Left renal cortex interstitium (tissue), 4 donors: Measurements from ENCODE around the gene PRKG2. TPM values are rescaled to one million over a fixed set of nuclear protein-coding genes. Genes with fewer than 3 reads are reported as not detected.

Experiments used
- DNase-seq, 4 donors: peaks; one replicate each; pipeline ENCODE4 v3.0.0-alpha.2; 2013; ENCODE audit warnings: low read depth in 4 of 4, low spot score in 2 of 4, missing footprints in 1 of 4
- polyA plus RNA-seq, 4 donors: library from polyadenylated mRNA; unstranded; fragments of 120-200 nt; gene quantifications; one replicate each; pipeline ENCODE4 v1.2.1, GENCODE V29; 2013; ENCODE audit not compliant: insufficient read length in 4 of 4

PRKG2 gene
- polyA plus RNA-seq, 4 donors = 0.79 to 1.6 (median 1.5) TPM

DNA sequence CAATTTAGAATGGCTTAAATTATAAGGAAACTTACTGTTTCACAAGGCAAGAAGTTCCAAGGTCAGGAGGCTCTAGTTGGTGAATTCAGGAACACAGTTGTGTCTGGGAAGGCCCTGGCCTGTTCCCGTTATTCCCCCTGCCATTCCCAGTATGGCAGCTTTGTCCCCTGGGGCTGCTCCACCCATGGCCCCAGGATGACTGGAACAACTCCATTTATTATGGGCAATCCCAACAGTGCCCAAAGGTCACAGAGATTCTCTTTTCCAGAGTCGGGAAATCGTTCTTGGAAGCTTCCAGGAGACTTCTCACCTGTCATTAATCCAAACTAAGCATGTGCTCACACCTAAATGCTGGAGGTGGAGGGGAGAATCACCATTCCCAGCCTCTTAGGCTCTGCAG is 2.8 kb upstream of the PRKG2 start:
- no peak for DNase-seq

DNA sequence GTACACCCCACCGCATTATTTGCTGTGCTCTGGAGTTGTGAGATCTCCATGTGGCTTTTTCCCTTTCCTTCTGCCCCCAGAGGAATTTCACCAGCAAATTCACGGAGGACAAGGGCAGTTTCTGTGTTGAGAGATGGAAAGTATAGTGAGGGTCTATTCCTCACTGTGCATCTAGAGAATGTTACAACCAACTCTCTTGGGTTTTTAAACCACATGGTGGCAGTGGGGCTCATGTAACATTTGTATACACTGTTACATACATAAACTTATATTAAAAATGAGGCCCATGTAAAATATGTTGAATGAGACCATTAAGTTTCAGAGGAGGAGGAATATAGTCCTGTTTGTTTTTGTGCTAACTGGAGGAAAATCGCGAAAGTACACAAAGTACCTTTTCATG is 909 bp upstream of the PRKG2 start:
- peak in 1 of 4 donors; percentile 4 for DNase-seq

DNA sequence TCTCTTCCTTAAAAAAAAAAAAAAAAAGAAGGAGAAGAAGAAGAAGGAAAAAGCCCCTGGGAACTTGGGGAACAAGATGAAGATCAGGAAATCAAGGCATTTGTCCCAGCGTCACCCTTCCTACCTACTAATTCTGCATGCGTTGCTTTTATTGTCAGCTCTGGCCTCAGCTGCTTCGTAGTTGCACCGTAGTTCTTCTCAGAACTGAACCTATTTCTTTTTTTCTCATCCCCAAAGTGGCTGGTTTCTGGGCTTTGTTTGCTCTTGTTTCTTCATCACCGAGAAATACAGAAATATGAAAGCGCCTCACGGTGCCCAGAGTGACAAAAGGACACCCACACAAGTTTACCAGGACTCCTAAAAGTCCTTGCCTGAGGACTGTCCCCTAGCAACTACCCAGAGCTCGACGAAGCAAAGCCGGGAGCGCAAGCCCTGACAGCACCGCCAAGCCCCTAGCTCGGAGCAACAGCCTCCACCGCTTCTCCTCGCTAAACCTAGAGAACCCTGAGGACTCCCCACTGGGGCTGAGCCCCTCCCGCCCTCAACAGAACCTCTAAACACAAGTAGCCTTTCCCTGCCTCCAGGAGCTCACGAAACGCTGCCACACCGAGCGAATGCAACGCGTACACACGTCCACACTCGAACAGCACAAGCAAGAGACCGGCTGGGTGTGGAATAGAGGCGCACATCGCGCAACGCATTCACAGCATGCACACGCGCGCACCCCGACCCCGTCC is 710 bp downstream of the PRKG2 start:
- peak in 2 of 4 donors; percentile 13 to 19 for DNase-seq

DNA sequence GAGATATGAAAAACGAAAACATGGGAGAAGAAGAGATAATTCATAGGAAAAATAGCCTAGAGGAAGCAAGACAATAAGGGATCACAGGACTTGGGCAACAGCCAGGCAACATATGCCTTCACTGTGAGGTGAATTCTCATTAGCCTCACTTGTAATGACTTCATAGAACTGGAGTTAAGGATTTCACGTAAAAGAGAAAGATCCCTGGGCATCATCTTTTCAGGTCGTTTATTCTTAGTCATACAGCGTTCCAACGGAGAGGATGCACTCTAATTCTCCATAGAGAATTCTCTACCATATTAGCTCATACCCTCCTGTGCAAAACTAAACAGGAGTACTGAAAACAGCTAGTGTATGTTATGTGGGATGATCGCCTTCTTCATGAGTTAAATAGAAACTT is 1.4 kb downstream of the PRKG2 start:
- no peak for DNase-seq

DNA sequence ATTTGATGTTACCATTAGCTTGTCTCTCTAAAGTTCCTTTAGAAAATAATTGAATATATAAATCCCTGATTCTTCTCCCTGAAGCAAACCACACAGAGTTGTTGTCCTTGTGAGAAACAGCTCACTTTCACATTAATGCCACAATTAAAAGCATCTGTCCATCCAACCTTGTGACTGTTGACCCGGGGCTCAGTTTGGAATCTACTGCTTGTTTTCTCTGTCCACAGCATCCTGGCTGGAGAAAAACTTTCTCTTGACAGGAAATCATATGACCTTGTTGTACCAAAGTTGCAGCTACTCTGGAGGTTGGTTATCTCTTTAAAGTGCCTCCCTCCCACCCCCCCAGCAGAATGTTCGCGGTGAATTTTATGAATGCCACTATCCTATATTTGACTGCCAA is 3.1 kb downstream of the PRKG2 start:
- no peak for DNase-seq

DNA sequence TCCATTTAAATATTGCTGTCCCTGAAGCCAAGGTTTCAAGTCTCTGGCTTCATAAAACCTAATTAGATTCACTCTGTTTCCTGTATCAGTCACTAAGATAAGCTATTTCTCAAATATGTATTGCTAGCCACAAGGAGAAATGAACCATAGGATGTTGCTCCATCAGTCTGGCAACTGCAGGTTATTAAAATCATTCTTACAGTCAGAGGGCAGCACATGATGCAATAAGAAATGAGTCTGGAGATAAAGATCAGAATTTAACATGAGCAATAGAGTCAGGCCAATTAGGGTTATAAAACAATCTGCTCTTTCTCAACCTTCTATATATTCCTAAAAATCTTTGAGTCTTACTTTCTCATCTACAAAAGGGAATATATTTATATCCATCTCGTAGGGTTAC is 7.2 kb downstream of the PRKG2 start:
- DNase-seq = no peak

DNA sequence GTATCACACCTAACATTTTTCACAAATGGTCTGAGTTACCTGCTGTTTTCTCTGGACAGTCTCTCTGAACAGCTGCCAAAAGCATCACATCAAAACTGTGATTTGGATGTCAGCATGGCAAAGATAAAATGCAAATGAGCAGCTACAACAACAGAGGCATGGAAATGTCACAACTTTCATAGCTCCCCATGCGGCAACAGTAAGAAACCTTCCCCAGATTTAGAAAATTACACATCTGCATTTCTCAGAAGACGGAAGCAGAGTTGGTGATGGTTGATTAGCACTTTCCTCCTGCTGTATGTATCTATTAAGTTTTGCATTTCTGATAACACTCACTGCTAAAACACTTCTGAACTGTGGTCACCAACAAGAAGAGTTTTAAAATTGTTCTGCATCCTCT is 9.7 kb downstream of the PRKG2 start:
- DNase-seq = no peak

DNA sequence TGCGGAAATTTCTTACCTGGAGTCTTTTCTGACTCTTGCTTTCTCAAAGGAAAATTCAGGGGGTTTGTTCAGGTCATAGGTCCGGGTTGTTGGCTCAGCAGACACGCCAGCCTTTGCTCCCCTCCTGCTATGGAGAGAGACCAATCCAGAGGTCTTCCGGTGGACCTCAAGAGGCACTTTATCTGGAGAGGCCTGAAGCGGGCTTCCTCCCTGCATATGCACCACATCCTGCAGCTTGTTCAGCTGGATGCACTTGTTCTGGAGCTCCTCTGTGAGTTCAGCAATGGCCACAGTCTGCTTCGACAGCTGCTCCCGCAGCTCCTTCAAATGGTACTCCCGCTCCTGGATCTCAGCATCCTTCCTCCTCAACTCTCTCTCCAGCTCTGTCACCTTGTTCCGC is 10.5 kb downstream of the PRKG2 start:
- no peak for DNase-seq

DNA sequence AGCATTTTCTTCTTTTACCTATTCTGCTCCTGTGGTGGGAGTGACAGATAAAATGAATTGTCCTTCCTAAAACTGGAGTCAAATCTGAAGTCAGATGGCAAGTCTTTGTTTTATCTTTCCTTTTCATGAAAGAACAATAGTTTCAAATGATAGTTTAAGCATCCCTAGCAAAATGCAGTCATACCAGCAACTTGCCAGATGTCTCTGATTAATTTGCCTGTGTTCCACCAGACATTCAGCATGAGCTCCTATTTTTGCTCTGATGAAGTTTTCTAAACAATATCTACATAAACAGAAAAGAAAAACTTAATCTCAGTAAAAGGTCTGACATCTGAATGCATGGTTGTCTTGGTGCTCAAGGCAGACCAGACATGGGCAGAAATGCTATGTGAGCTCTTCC is 15.2 kb downstream of the PRKG2 start:
- DNase-seq = no peak

DNA sequence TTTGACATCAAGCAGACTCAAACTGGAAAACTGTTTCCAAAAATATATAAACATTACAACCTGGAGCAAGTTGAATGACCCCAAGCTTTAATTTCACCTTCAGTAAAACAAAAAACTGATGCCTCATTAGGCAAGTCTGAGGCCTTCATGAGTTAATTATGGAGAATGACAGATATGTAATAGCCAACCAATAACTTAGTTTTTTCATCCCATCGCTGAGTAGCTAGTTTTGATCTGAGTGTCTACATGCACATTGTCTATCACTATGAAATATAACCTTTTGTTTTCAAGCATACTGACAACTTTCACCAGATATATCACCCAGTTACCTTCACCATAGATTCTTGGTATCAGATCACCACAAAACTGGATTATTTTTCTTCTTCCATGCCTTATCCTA is 16.4 kb downstream of the PRKG2 start:
- DNase-seq = no peak

DNA sequence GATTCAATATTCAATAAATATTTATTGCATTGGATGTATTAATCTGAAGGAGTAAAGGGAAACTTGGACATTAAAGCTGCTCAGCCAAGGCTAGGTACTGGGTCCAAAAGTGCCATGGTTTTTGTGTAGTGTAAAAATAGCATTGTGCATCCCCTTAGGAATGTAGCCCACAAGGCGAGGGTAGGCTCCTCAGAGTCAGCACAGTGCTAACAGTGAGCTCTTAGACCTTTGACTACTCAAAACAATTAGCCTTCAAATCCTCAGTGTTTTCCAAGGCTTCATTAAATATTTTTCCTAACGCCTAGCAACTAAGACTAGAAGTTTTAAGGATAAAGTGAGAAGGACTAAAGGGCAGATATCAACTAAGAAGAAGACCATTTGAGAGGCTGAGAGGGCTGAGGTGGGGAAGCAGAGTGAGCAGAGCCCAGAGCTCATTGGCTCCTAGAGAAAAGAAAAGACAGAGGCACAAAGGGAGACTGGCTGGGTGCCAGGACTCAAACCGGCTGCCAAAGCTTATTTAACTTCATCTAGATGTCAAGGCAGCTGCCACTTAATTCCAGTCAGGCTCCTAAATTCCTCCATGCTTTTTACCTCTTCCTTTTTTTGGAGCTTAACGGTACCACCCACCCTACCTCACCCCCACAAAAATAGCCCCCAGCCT is 17.0 kb downstream of the PRKG2 start:
- peak in 1 of 4 donors; percentile 7 for DNase-seq

DNA sequence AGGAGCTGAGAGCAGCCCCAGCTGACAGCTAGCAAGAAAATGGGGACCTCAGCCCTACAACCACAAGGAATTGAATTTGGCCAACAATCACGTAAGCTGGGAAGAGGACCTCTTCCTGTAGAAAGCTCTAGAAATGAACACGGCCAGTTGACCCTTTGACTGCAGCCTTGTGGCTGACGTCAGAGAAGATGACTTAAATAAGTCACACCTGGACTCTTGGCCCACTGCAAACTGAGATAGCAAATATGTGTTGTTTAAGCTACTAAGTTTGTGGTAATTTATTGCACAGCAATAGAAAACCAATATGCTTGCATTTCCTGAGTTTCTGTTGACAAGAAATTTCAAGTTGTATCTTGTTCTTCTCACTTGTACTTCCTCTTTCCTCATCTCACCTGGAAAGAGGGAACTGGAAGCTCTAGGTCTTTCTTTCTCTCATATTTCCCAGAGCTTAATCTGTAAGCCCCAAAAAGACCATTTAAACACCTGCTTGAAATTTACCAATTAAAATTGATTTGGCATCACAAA is 18.8 kb downstream of the PRKG2 start:
- DNase-seq = no peak

DNA sequence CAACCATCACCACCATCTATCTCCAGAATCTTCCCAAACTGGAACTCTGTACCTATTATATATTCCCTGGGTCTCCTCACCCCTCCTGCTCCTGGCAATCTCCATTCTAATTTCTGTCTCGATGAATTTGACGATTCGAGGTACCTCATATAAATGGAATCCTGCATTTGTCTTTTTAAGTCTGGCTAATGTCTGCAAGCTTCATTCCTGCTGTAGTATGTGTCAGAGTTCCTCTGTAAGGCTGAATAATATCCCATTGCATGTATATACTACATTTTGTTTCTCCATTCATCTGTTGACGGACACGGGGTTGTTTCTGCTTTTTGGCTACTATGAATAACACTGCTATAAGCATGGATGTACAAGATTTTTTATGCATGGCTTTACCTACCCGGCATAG is 19.5 kb downstream of the PRKG2 start:
- DNase-seq = no peak

DNA sequence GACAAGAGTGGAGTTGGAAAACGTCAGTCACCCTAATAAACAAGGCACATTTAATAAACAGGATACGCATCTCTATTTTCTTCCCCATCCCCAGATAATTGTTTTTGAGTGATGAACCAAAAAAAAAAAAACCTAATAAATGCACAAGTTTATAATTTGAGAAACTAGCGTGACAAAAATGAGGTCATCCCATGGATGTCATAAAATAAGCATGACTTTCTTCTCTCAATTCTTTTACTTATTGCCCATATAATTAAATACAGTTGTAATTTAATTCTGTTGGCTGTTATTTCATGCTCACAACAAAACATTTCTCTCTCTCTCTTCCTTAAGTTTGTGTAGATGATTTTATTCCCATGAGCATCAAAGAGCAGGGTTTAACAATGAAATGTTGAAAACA is 20.7 kb downstream of the PRKG2 start:
- DNase-seq = no peak

DNA sequence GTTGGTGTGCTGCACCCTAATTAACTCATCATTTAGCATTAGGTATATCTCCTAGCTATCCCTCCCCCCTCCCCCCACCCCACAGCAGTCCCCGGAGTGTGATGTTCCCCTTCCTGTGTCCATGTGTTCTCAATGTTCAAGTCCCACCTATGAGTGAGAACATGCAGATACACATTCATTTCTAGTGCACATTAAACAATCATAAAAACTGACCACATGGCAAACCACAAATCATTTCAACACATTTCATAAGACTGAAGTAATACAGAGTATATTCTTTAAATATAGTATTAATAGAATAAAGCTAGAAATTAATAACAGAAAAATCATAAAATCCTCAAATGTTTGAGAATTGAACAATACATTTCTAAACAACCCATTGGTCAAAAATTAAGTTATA is 34.1 kb downstream of the PRKG2 start:
- DNase-seq = no peak

DNA sequence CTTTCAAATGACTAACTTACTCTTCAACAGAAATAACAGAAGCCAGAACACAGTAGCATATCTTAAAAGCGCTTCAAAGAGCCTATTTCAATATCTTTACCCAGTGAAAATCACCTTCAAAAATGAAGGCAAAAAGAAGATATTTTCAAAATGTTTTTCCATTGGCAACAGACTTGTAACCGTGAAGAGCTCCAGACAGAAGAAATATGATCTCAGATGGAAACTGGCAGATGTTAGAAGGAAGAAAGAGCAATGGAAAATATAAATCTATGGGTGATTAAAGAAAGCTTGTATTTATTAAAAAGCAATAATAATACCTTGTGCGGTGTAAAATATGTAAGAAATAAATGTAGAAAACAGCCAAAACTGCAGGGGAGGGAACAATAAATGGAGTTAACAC is 35.7 kb downstream of the PRKG2 start:
- DNase-seq = no peak

DNA sequence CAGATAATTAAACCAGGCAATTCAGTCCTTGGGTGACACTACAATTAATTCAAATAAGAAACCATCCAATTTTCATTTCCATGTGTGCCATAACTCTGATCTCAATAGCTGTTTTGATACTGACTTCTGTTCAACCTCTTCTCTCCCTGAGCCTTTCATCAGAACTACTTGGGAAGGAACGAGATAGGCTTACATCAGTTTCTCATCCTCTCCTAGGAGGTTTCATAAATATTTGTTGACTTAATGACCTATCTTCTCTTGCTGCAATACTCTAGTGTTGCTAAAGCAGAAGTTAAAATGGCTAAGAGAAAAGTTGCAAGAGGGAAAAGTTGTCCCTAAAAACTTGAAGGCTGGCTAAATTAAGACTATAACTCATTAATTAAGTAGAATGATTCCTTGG is 41.8 kb downstream of the PRKG2 start:
- DNase-seq = no peak

DNA sequence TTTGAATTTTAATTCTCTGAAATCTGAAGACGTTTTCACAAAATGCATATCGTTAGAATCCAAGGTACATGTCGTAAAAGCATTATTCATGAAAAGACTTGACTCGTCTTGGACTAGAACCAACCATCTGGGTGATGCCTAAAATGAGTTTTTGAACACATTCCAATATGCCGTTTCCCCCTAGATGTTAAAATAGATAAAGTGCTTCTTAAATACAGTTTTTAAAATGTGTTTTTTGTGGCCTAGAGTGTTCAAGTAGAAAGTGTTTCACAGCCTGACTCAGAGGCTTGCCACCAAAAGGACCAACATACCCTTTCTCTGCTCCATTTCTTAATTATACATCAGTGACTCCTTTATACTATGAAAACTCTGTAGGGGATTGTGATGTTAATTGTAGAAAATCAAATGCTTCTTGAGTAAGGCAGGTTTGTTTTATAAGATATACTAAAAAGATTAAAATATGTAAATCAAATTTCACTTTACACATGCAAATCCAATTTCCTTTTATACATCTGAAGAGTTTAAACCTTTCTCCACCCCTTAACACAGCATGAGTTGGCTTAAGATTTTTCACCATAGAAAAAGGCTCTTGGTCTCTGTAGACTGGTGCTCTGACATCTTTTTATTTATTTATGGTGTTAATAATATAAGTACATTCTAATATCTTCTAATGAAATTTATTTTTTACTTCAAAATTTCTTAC is 48.4 kb downstream of the PRKG2 start:
- DNase-seq = no peak

DNA sequence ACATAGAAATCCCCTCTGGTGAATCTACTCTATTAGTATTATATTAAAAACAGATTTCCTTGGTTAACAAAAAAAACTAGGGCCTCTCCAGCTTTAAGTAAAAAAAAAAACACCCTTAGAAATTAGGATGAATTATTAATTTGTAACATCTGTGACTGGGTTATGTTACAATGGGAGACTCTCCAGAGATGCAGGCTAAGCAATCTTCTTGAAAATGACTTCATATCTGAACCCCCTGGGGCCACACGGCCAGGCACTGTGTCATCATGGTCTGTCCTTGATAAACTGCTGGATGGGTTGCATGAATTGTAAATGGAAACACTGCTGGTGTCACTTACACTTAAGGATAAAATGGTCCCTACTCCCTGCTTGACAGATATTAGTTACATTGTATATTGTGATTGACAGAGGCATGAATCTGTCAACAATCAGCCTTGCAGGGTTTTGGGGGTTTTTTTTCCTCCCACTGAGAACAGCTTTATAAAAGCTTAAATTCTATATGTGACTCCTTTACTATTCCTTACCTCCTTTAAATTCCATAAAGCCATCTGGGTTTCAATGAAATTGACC is 49.1 kb downstream of the PRKG2 start:
- no peak for DNase-seq

DNA sequence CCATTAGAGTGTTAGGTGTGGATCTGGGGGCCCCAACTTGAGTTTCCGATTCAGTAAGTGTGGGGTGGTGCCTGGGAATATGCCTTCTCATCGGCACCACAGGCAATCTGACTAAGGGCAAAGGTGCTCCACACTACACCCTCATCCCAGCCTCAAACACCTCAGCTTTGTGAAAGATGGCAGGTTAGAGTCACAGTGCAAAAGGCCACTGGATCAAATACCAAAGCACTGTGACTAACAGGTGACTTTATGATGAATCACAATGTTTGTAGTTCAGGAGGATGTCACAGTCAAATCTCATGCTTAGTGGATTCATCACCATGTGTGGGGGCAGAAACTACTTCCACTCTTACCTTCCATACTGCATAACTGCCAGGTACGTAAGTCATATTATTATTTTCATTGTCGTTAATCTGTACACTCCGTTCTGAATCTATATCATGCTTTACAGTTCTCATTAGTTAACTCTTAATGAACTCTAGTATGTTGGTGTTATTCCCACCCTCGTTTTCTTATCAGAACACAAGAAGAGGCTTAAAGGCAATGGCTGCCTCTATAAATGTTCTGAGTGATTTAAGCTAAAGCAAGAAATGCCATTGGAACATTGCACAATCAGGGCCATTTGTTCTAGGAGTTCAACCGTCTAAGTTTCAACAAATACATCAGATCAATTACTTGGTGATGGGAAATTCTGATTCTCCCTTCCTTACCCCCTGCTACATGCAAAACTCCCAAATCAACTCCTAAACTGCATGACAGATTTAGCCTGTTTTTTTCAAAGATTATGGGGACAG is 50.2 kb downstream of the PRKG2 start:
- no peak for DNase-seq

DNA sequence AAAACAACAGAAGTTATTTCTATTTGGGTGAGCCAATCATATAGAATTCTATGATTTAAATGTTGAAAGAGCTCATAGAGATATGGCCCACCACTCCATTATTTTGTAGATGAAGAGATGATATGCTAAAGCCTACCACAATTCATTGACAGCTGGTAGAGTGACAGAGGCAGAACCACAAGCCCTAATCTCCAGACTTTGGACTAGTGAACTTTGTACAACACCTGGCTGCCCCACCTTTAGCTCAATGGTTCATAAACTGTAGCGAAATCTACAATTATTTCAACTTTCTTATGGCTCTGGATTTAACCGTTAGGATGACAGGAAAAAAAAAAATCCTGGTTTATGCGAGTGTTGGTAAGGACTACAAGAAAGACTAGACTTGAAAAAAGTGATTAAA is 50.9 kb downstream of the PRKG2 start:
- DNase-seq = no peak
